OCI-LY7 (cell line): ENCODE data around the gene CDK7. TPM values are rescaled to one million over a fixed set of nuclear protein-coding genes. Genes with fewer than 3 reads are reported as not detected.

ENCODE experiments used
- BruUV-seq: library from RNA; stranded (reverse); fragments of 400-500 nt; replicated peaks from 2 replicates; lab custom pipeline; 2021; lab: Mats Ljungman, UMichigan
- CTCF ChIA-PET: fragments of 300-600 bp; sonication (Branson Sonifier 250); formaldehyde crosslinking; loops from one replicate; lab custom pipeline; 2022; ENCODE audit warnings: antibody characterized with exemption; ENCODE audit not compliant: unreplicated experiment; lab: Charles Lee
- POLR2A ChIA-PET: fragments of 300-600 bp; sonication (Branson Sonifier 250); formaldehyde crosslinking; loops from one replicate; lab custom pipeline; 2022; ENCODE audit warnings: antibody characterized with exemption; lab: Charles Lee
- DNase-seq: peaks from one replicate; pipeline ENCODE4 v3.0.0-alpha.2; 2015; ENCODE audit warnings: low spot score
- H2AFZ ChIP-seq: fragments of 200-600 bp; sonication (generic), shearing (Covaris generic); 2 replicates; pipeline ENCODE4 v1.6.1; 2014; ENCODE audit warnings: mild to moderate bottlenecking, antibody characterized with exemption, low read length, moderate library complexity
- H3K27ac ChIP-seq: fragments of 200-600 bp; sonication (generic); 2 replicates; pipeline ENCODE4 v1.5.1; 2014; ENCODE audit warnings: mixed run types, low read depth, mild to moderate bottlenecking, moderate library complexity, low read length, inconsistent platforms; ENCODE audit not compliant: poor library complexity, severe bottlenecking
- H3K36me3 ChIP-seq: fragments of 200-600 bp; sonication (generic); 2 replicates; pipeline ENCODE4 v1.6.1; 2014; ENCODE audit warnings: mild to moderate bottlenecking, antibody characterized with exemption, low read length, moderate library complexity, mixed read lengths; ENCODE audit not compliant: insufficient read depth
- H3K4me1 ChIP-seq: fragments of 200-600 bp; sonication (generic); 2 replicates; pipeline ENCODE4 v1.5.1; 2014; ENCODE audit warnings: mild to moderate bottlenecking, low read length; ENCODE audit not compliant: insufficient read depth, poor library complexity, severe bottlenecking
- H3K4me2 ChIP-seq: fragments of 200-600 bp; sonication (generic); 2 replicates; pipeline ENCODE4 v1.6.1; 2014; ENCODE audit warnings: mild to moderate bottlenecking, low read length
- H3K4me3 ChIP-seq: fragments of 200-600 bp; sonication (generic); 2 replicates; pipeline ENCODE4 v1.5.1; 2014; ENCODE audit warnings: mild to moderate bottlenecking, low read depth, low read length; ENCODE audit not compliant: poor library complexity, severe bottlenecking
- H3K79me2 ChIP-seq: fragments of 200-600 bp; sonication (generic); 2 replicates; pipeline ENCODE4 v1.6.1; 2016; ENCODE audit warnings: low read depth, mild to moderate bottlenecking, low read length, moderate library complexity, mixed read lengths; ENCODE audit not compliant: insufficient read depth
- H3K9me2 ChIP-seq: fragments of 200-600 bp; sonication (generic); 2 replicates; pipeline ENCODE4 v1.6.1; 2016; ENCODE audit warnings: mild to moderate bottlenecking, low read length, mixed read lengths; ENCODE audit not compliant: insufficient read depth
- H3K9me3 ChIP-seq: fragments of 200-600 bp; sonication (generic); 2 replicates; pipeline ENCODE4 v1.6.1; 2014; ENCODE audit warnings: mild to moderate bottlenecking, mixed run types, low read length, mixed read lengths
- H4K20me1 ChIP-seq: fragments of 200-600 bp; sonication (generic); 2 replicates; pipeline ENCODE4 v1.6.1; 2014; ENCODE audit warnings: mild to moderate bottlenecking, antibody characterized with exemption, low read length, moderate library complexity, mixed read lengths; ENCODE audit not compliant: insufficient read depth
- CTCF ChIP-seq: fragments of 200-600 bp; sonication (generic); conservative IDR thresholded peaks from 2 replicates; pipeline ENCODE4 v1.5.1; 2014; ENCODE audit warnings: mild to moderate bottlenecking, antibody characterized with exemption, low read length, moderate library complexity, mixed read lengths
- EZH2phosphoT487 ChIP-seq: fragments of 200-600 bp; sonication (generic); IDR thresholded peaks from 2 replicates; pipeline ENCODE4 v1.6.1; 2018; ENCODE audit warnings: low read depth, borderline replicate concordance, mild to moderate bottlenecking, mixed run types, antibody characterized with exemption, low read length, moderate library complexity, mixed read lengths
- intact Hi-C: fragments of 100-400 bp; cut with micrococcal nuclease; formaldehyde crosslinking; loops from one replicate; pipeline ENCODE4 v1.10.0; 2022; ENCODE audit not compliant: unreplicated experiment
- total RNA-seq, 2 experiments: library from RNA; depleted of rRNA in 1 of 2; stranded (reverse); fragments of >200 nt in 1 of 2; shearing (Covaris generic) in 1 of 2; gene quantifications; 2 replicates each; pipeline ENCODE4 v1.2.3, GENCODE V29; 2014 to 2022

CDK7 gene
- total RNA-seq, 2 experiments from 2014 or later = 18.4 to 33.1 TPM

DNA sequence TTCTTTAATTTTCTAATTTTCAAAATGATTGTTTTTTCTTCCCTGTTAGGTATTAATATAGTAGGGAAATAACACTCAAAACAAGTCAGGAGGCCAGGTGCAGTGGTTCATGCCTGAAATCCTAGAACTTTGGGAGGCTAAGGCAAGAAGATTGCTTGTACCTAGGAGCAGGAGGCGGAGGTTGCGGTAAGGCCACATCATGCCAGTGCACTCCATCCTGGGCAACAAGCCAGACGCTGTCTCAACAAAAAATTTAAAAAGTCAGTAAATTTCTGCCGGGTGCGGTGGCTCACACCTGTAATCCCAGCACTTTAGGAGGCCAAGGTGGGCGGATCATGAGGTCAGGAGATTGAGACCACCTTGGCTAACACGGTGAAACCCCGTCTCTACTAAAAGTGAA is 10.2 kb upstream of the CDK7 start:
- ChIA-PET POLR2A (no interaction called here), CTCF (no interaction called here)
- Histone ChIP-seq H3K9me3 (no peaks in the 10 kb centered on the region), H3K4me2 (no peak overlapping the region), H3K27ac (no peak overlapping the region), H3K36me3 (peaks cover 38% of the 10 kb centered on the region), H2AFZ (no peak overlapping the region), H4K20me1 (no peaks in the 10 kb centered on the region), H3K4me1 (peaks cover under 1% of the 10 kb centered on the region), H3K4me3 (no peak overlapping the region), H3K79me2 (peaks cover 7% of the 10 kb centered on the region; the same call in 1 of the 2 replicates), H3K9me2 (no peaks in the 10 kb centered on the region)
- no peak for DNase-seq
- no peak for TF ChIP-seq EZH2phosphoT487
- TF ChIP-seq CTCF = no peak
- intact Hi-C loops = no loop called here
- no TSS peak for BruUV-seq

DNA sequence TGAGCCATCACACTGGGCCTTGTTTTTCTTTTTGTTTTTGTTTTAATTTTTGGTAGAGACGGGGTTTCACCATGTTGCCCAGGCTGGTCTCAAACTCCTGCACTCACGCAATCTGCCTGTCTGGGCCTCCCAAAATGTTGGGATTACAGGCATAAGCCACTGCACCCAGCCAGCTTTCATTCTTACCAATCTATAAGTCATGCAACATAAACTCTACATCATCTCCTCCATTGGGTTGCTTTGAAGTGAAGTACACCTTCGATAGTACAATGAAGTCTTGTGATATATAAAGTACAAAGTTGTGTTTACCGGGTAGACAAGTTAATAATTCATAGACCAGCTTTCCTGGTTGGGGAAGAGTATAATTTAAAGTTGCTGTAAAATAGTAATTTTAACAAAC is 8.8 kb upstream of the CDK7 start:
- CTCF ChIA-PET = no interaction called here
- no peaks in the 10 kb centered on the region for H4K20me1 ChIP-seq
- intact Hi-C loops = no loop called here
- POLR2A ChIA-PET = no interaction called here
- no TSS peak for BruUV-seq
- no peak overlapping the region for H3K27ac ChIP-seq
- no peak overlapping the region for H3K4me2 ChIP-seq
- no peaks in the 10 kb centered on the region for H3K9me2 ChIP-seq
- DNase-seq = no peak
- peaks cover 39% of the 10 kb centered on the region for H3K36me3 ChIP-seq
- H3K9me3 ChIP-seq = no peaks in the 10 kb centered on the region
- H3K4me1 ChIP-seq = no peaks in the 10 kb centered on the region
- no peak overlapping the region for H2AFZ ChIP-seq
- no peak for TF ChIP-seq CTCF
- TF ChIP-seq EZH2phosphoT487 = no peak
- no peak overlapping the region for H3K4me3 ChIP-seq
- no peaks in the 10 kb centered on the region for H3K79me2 ChIP-seq

- Histone ChIP-seq H3K4me2 (no peak overlapping the region), H3K4me1 (peaks cover 4% of the 10 kb centered on the region), H2AFZ (no peak overlapping the region), H3K27ac (no peak overlapping the region), H3K9me2 (no peaks in the 10 kb centered on the region), H3K4me3 (no peak overlapping the region), H3K79me2 (peaks cover 4% of the 10 kb centered on the region; the same call in 1 of the 2 replicates), H3K9me3 (no peaks in the 10 kb centered on the region), H4K20me1 (no peaks in the 10 kb centered on the region; the same call in 1 of the 2 replicates), H3K36me3 (peaks cover 27% of the 10 kb centered on the region)
- ChIA-PET POLR2A (interaction anchor here (0.6 kb wide), 2 partner anchors 17 to 173 kb away, joined by 3 read pairs; no protein-coding TSS in a partner anchor), CTCF (no interaction called here)
- no TSS peak for BruUV-seq
- TF ChIP-seq CTCF (no peak), EZH2phosphoT487 (no peak)
- intact Hi-C loops = no loop called here
- no peak for DNase-seq
These were observed 4.5 kb upstream of the CDK7 start for GRCh38 chr5:69230181-69230580.
